GM18511 (cell line): ENCODE results near the gene SLC66A2.

Experiments
- ATAC-seq: cut with Tn5 transposase; IDR thresholded peaks from one replicate; pipeline ENCODE4 v1.9.1; 2021; ENCODE audit warnings: mild to moderate bottlenecking, moderate library complexity; ENCODE audit not compliant: unreplicated experiment

Gene SLC66A2

GRCh38 chr18:79852561-79853302, 98.7 kb downstream of the SLC66A2 start:
- ATAC-seq, result no peak
